Measurements from ENCODE around the gene SACS. TPM values are rescaled to one million over a fixed set of nuclear protein-coding genes. Genes with fewer than 3 reads are reported as not detected.

Gene SACS
- total and polyA plus RNA-seq, 2 of the 4 experiments (the other 2 are of a cell fraction), result 14.7 to 121 TPM

DNA sequence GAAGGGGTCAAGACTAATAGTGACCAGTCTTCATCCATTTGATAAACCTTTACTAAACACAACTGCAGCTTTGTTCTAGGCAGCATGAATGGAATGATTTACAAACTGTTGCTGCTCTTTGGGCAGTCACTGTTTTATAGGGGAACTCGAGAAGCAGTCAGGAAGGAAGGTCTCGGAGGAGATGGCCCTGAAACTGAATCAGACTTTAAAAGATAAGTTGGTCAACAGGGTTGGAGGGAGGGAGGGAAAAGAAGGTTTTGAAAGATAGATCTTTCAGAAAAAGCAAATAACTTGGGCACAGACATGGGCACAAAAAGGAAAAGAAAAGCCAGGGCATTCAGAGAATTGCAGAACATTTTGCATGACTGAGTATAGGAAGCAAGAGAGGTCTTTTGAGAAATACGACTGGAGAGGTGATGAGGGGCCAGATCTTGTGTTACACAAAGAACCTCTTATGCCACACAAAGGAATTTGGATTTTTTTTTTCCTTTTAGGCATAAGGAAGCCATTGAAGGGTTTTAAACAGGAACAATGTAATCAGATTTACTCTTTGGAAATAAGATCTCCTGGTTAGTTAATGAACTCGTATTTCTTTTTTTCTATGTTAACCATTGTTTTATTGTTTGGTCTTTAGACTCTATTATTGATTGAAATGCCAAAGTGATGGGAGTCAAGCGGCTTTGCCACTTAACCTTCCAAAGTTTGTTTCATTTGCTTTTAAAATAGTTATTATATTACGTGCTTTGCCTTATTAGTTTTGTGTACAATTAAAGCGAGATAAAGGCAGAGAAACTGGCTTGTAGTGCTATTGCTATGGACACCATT lies 37.5 kb upstream of the SACS start:
- CTCF ChIA-PET, result no interaction called here
- no peak for TF ChIP-seq MAZ (IDR thresholded peaks at IDR 0.05; ENCODE audit: borderline replicate concordance, low read depth, low read length)
- TF ChIP-seq, protein P1, sequence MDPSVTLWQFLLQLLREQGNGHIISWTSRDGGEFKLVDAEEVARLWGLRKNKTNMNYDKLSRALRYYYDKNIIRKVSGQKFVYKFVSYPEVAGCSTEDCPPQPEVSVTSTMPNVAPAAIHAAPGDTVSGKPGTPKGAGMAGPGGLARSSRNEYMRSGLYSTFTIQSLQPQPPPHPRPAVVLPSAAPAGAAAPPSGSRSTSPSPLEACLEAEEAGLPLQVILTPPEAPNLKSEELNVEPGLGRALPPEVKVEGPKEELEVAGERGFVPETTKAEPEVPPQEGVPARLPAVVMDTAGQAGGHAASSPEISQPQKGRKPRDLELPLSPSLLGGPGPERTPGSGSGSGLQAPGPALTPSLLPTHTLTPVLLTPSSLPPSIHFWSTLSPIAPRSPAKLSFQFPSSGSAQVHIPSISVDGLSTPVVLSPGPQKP (IDR thresholded peaks at IDR 0.05; ENCODE audit: borderline replicate concordance, low read depth, low read length), result no peak
- no peak for TF ChIP-seq BHLHE40 (IDR thresholded peaks at IDR 0.05; ENCODE audit: low read depth, low read length)
- TF ChIP-seq POLR2A (IDR thresholded peaks at IDR 0.05; ENCODE audit: low read depth, low read length), result no peak
- no peak for TF ChIP-seq RAD21 (IDR thresholded peaks at IDR 0.05; ENCODE audit: low read length)
- no peak for TF ChIP-seq MXI1 (IDR thresholded peaks at IDR 0.05; ENCODE audit: borderline replicate concordance, low read depth, low read length)
- TF ChIP-seq RFX5 (IDR thresholded peaks at IDR 0.05; ENCODE audit: low read depth, low read length), result no peak
- TF ChIP-seq RCOR1 (IDR thresholded peaks at IDR 0.05; ENCODE audit: insufficient replicate concordance, low read length), result no peak
- TF ChIP-seq CTCF (conservative IDR thresholded peaks at IDR 0.05; ENCODE audit: low read depth, low read length), result no peak
- no peak for TF ChIP-seq SMC3 (IDR thresholded peaks at IDR 0.05; ENCODE audit: low read depth, low read length)
- TF ChIP-seq CHD1 (IDR thresholded peaks at IDR 0.05; ENCODE audit: low read depth, low read length), result no peak
- no peak for TF ChIP-seq NFE2L2 (IDR thresholded peaks at IDR 0.05; ENCODE audit: low read depth, low read length)
- TF ChIP-seq FOS (IDR thresholded peaks at IDR 0.05; ENCODE audit: low read depth, low read length), result no peak

More for the DNA sequence above, 37.5 kb upstream of the SACS start:
- Histone ChIP-seq H2AFZ (replicated peaks; ENCODE audit: low read length, poor library complexity) (no peak overlapping the region), H3K27ac (ENCODE audit: insufficient read depth, low read length) (peak overlapping the region; percentile 29; the same call in 1 of the 2 replicates), H2AK9ac (replicated peaks; ENCODE audit: low read depth, low read length, poor library complexity) (no peak overlapping the region), H3K56ac (ENCODE audit: extremely low read depth, insufficient read depth, low read length) (no peak overlapping the region), H3K18ac (ENCODE audit: low read depth, low read length) (peak overlapping the region; percentile 75; the same call in 1 of the 2 replicates), H3K23ac (ENCODE audit: low read depth, low read length) (no peak overlapping the region), H3K36me3 (ENCODE audit: control insufficient read depth, insufficient read depth, low read length) (no peaks in the 10 kb centered on the region), H3K27me3 (ENCODE audit: control insufficient read depth, insufficient read depth, low read length) (no peaks in the 10 kb centered on the region), H3K9me3 (ENCODE audit: control insufficient read depth, insufficient read depth, low read length) (no peaks in the 10 kb centered on the region), H3K4me3 (ENCODE audit: insufficient read depth, low read depth, low read length) (no peak overlapping the region; the same call in 1 of the 2 replicates), H4K8ac (ENCODE audit: low read depth in 2 of 2, low read length in 2 of 2) (0 out of 4 replicates have a peak overlapping the region, but pooled peaks have one; percentile 10 to 12), H3K4ac (ENCODE audit: low read depth, low read length) (peak overlapping the region; percentile 28; the same call in 1 of the 2 replicates), H3K9me1 (ENCODE audit: insufficient read depth, low read length) (peaks cover 7% of the 10 kb centered on the region), H3K4me2 (ENCODE audit: low read depth, low read length) (peak overlapping the region; percentile 23; the same call in 1 of the 2 replicates), H2BK120ac (ENCODE audit: low read depth, low read length) (peak overlapping the region; percentile 44), H3K9ac (ENCODE audit: low read depth, low read length) (0 out of 2 replicates have a peak overlapping the region, but pooled peaks have one; percentile 6), H2BK20ac (ENCODE audit: low read depth, low read length) (peak overlapping the region; percentile 54), H4K91ac (ENCODE audit: insufficient read depth, low read depth, low read length) (peak overlapping the region; percentile 31), H3K4me1 (ENCODE audit: control insufficient read depth, insufficient read depth, low read length) (peaks cover 13% of the 10 kb centered on the region), H2BK5ac (ENCODE audit: low read depth, low read length, poor library complexity, severe bottlenecking) (peak overlapping the region; percentile 28), H4K5ac (ENCODE audit: low read depth, low read length) (peak overlapping the region; percentile 54), H2AK5ac (ENCODE audit: low read depth, low read length) (no peak overlapping the region), H2BK15ac (ENCODE audit: low read depth, low read length) (peak overlapping the region; percentile 40; the same call in 1 of the 3 replicates), H3K79me1 (ENCODE audit: low read depth in 1 of 2, low read length in 2 of 2) (peaks cover 3 to 8% of the 10 kb centered on the region in 2 experiments; a peak in 2 of 4 replicates), H3K14ac (replicated peaks; ENCODE audit: low read depth, low read length) (peak overlapping the region; percentile 22; the same call in 1 of the 2 replicates), H4K20me1 (ENCODE audit: insufficient read depth, low read length) (no peaks in the 10 kb centered on the region)
- intact Hi-C loops (cut with micrococcal nuclease) (loop anchor here (1.0 kb wide), 1 partner anchor 99 kb away; the partner anchor contains the start of gene TNFRSF19), in situ Hi-C loops (cut with MboI; ENCODE audit: low sequenced_read_pairs) (no loop called here), dilution Hi-C loops (cut with HindIII; ENCODE audit: low sequenced_read_pairs, unreplicated experiment) (no loop called here)
- DNase-seq (no peak), ATAC-seq (ENCODE audit: low read depth) (no peak)
- 83% methylated on average over 2 of the region's 7 CpGs; no CpG with 5 or more reads in 1 of the 2 experiments for WGBS, 2 experiments (ENCODE audit: extremely low coverage in 2 of 2, insufficient read length in 1 of 2)
- POLR2A ChIA-PET (ENCODE audit: unreplicated experiment), result no interaction called here
- no TSS peak for BruUV-seq (replicated peaks)

Data from IMR-90 (cell line).